Ishikawa (cell line): Measurements from ENCODE around the gene ZNF23.
A peak's percentile ranks its signal among the peaks of the same experiment; 100 is the strongest.

Source experiments
- CEBPB ChIP-seq: IDR thresholded peaks from 2 replicates; pipeline ENCODE4 v1.6.1; 2012
- CREB1 ChIP-seq: IDR thresholded peaks from 2 replicates; pipeline ENCODE4 v1.6.1; 2012; ENCODE audit warnings: low read depth
- EGR1 ChIP-seq: IDR thresholded peaks from 2 replicates; pipeline ENCODE4 v1.6.1; 2012
- EP300 ChIP-seq: IDR thresholded peaks from 2 replicates; pipeline ENCODE4 v1.6.1; 2012; ENCODE audit warnings: borderline replicate concordance
- FOXM1 ChIP-seq: IDR thresholded peaks from 2 replicates; pipeline ENCODE4 v1.6.1; 2012; ENCODE audit warnings: low read depth, borderline replicate concordance
- NFIC ChIP-seq: IDR thresholded peaks from 2 replicates; pipeline ENCODE4 v1.6.1; 2012
- RAD21 ChIP-seq: IDR thresholded peaks from 2 replicates; pipeline ENCODE4 v1.6.1; 2012; ENCODE audit warnings: low read depth
- TAF1 ChIP-seq: IDR thresholded peaks from 2 replicates; pipeline ENCODE4 v1.6.1; 2012; ENCODE audit warnings: low read depth, mild to moderate bottlenecking
- TCF12 ChIP-seq: IDR thresholded peaks from 2 replicates; pipeline ENCODE4 v1.6.1; 2012; ENCODE audit warnings: low read depth
- TEAD4 ChIP-seq: IDR thresholded peaks from 2 replicates; pipeline ENCODE4 v1.6.1; 2012
- YY1 ChIP-seq: IDR thresholded peaks from 2 replicates; pipeline ENCODE4 v1.6.1; 2012; ENCODE audit warnings: low read depth
- ZBTB7A ChIP-seq: IDR thresholded peaks from 2 replicates; pipeline ENCODE4 v1.6.1; 2012; ENCODE audit warnings: low read depth
- TF ChIP-seq, protein P1 (sequence below): IDR thresholded peaks from 2 replicates; pipeline ENCODE4 v1.6.1; 2012
- TF ChIP-seq, protein P2 (sequence below): IDR thresholded peaks from 2 replicates; pipeline ENCODE4 v1.6.1; 2012; ENCODE audit warnings: low read depth, mild to moderate bottlenecking
- TF ChIP-seq, protein P3 (sequence below): IDR thresholded peaks from 2 replicates; pipeline ENCODE4 v1.6.1; 2012

Gene ZNF23

DNA sequence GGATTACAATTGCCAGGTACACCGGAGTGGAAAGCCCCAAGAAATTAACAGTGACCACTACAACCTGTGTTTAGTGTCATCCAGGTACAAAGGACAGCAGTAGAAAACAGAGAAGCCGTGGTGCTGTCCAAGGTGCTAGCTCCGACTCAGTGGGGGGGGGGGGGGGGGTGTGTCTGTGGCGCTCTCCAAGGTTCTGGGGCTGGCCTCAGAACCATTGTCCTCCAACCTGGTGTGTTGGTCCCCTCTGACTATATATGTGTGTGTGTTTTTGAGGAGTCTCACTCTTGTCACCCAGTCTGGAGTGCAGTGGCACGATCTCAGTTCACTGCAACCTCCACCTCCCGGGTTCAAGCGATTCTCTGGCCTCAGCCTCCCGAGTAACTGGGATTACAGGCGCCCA lies 5.8 kb upstream of the ZNF23 start:
- TF ChIP-seq, protein P1, sequence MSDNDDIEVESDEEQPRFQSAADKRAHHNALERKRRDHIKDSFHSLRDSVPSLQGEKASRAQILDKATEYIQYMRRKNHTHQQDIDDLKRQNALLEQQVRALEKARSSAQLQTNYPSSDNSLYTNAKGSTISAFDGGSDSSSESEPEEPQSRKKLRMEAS = 0 out of 2 replicates have a peak, but pooled peaks have one; percentile 44
- TF ChIP-seq EP300 (no peak), RAD21 (no peak), NFIC (no peak)
- TF ChIP-seq, protein P2, sequence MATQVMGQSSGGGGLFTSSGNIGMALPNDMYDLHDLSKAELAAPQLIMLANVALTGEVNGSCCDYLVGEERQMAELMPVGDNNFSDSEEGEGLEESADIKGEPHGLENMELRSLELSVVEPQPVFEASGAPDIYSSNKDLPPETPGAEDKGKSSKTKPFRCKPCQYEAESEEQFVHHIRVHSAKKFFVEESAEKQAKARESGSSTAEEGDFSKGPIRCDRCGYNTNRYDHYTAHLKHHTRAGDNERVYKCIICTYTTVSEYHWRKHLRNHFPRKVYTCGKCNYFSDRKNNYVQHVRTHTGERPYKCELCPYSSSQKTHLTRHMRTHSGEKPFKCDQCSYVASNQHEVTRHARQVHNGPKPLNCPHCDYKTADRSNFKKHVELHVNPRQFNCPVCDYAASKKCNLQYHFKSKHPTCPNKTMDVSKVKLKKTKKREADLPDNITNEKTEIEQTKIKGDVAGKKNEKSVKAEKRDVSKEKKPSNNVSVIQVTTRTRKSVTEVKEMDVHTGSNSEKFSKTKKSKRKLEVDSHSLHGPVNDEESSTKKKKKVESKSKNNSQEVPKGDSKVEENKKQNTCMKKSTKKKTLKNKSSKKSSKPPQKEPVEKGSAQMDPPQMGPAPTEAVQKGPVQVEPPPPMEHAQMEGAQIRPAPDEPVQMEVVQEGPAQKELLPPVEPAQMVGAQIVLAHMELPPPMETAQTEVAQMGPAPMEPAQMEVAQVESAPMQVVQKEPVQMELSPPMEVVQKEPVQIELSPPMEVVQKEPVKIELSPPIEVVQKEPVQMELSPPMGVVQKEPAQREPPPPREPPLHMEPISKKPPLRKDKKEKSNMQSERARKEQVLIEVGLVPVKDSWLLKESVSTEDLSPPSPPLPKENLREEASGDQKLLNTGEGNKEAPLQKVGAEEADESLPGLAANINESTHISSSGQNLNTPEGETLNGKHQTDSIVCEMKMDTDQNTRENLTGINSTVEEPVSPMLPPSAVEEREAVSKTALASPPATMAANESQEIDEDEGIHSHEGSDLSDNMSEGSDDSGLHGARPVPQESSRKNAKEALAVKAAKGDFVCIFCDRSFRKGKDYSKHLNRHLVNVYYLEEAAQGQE = peak; percentile 97

DNA sequence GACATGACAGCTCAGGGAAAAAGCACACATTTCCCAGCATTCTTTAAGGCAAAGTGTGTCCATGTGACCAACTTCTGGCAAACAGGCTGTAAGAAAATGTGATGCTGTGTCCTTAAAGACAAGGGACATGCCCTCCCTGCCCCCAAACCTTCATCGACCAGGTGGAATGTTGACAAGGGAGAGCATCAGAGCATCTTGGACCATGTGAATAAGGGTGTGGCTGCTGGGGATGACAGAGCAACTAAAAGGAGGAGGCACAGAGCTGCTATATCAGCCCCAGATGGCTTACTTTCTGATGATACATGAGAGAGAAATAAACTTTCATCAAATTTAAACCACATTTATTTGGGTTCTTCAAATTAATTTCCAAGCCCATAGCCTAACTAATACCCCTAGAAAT lies 2.2 kb upstream of the ZNF23 start:
- no peak for TF ChIP-seq TCF12
- TF ChIP-seq YY1 = no peak
- TF ChIP-seq, protein P3, sequence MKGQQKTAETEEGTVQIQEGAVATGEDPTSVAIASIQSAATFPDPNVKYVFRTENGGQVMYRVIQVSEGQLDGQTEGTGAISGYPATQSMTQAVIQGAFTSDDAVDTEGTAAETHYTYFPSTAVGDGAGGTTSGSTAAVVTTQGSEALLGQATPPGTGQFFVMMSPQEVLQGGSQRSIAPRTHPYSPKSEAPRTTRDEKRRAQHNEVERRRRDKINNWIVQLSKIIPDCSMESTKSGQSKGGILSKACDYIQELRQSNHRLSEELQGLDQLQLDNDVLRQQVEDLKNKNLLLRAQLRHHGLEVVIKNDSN = no peak
- TF ChIP-seq, protein P1 = no peak

DNA sequence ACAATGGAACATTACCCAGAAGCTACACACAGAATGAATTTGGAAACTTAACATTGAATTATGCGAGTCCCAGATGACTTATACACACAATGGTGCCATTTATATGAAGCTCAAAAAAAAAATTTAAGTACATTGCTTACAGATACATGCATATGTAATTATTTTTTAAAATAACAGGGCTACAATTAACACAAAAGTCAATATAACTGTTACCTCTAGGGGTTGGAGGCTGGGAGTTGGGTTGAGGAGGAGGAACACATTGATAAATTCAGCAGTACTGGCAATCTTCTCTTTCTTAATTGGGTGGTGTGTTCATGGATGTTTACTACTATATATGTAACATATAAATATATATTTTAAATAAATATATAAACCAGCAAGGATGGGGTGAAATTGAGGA lies 1.1 kb downstream of the ZNF23 start:
- TF ChIP-seq NFIC (no peak), YY1 (no peak), RAD21 (no peak), TAF1 (no peak), EGR1 (no peak), EP300 (no peak), TCF12 (no peak), ZBTB7A (no peak), TEAD4 (no peak), CEBPB (no peak), FOXM1 (no peak)
- TF ChIP-seq, protein P3 = no peak
- TF ChIP-seq, protein P2 = no peak
- TF ChIP-seq, protein P1 = no peak

DNA sequence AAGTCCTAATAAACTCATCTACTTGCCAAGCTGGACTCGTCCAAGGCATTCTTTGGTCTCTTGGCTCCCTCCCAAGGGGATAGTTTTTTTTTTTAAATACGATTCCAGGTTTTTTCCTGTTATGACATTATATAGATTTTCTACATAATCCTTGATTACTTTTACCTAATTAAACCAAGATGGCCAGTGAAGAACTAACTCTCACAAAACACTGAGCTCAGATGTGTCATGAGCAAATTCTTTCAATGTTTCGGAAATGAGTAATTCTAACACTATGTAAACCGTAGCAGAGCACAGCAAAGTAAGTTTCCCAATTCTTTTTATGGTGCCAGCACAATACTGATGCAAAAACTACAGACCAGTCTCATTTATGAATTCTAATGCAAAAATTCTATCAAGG lies 1.8 kb downstream of the ZNF23 start:
- TF ChIP-seq, protein P1 = no peak
- TF ChIP-seq ZBTB7A = no peak
- TF ChIP-seq RAD21 = no peak
- TF ChIP-seq EGR1 = no peak
- no peak for TF ChIP-seq CEBPB

DNA sequence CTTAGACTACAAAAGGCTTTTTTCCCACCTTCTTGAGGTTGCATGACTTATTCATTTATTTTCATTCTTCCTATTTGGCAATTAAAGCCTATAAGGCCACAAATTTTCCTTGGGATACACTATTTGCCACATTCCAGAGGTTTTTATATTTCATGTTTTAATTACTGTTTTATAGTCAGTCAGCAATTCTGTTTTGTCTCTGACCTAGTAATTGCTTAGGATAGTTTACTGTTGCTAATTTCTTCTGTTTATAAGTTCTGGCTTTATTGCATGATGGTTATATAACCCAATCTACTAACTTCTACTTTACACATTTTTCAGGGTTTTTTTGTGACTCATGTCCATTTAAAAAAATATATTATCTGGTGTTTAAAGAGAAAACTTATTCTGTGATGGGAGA lies 2.5 kb downstream of the ZNF23 start:
- TF ChIP-seq TCF12 = no peak
- TF ChIP-seq CREB1 = no peak
- no peak for TF ChIP-seq YY1
- TF ChIP-seq, protein P2 = no peak
- TF ChIP-seq CEBPB = no peak
- no peak for TF ChIP-seq EP300
